Testis (tissue), 2 donors: ENCODE measurements around the gene SNAP25.

Experiments
- POLR2A ChIP-seq: fragments of 450-650 bp; IDR thresholded peaks from one replicate; pipeline ENCODE4 v1.6.1; 2017; ENCODE audit warnings: antibody characterized with exemption, mild to moderate bottlenecking, moderate library complexity
- TF ChIP-seq, protein P1 (sequence below), 3 experiments: fragments of 450-650 bp in 2 of 3; fragments of 200-600 bp in 1 of 3; sonication (generic) in 1 of 3; IDR thresholded peaks; one replicate each; pipeline ENCODE4 v1.5.1; 2016 to 2019; ENCODE audit warnings: antibody characterized with exemption in 3 of 3, mild to moderate bottlenecking in 2 of 3, moderate library complexity in 1 of 3

DNA sequence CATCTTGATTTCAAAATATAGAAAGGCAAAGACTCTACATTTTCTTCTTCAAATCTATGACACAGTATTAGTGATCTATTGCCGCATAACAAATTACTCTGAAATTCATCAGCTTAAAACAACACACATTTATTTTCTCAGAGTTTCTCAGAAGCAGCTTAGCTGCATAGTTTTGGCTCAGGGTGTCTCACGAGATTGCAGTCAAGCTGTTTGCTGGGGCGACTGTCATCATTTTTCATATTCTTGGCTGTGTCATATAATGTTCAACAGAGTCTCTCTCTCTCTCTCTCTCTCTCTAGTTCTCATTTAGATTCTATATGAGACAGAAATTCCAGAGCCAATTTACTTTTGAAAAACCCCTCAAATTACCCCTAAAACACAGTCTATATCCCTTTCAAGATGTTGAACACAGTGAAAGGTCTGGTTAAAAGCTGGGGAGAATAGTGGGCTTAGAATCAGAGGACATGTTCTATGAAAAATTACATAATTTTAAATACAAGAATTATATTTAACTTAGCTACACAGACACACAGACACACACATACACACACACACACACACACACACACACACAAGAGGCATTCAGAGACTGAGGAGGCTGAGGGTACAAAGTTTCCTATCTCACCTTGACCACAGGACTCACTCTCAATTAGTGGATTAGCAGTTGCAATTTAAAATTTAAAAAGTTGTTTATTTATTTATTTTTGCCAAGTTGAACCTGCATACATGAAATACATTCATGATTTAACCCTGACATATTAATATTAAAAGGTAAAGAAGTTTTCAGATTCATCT lies 128.7 kb downstream of the SNAP25 start:
- TF ChIP-seq, protein P1, sequence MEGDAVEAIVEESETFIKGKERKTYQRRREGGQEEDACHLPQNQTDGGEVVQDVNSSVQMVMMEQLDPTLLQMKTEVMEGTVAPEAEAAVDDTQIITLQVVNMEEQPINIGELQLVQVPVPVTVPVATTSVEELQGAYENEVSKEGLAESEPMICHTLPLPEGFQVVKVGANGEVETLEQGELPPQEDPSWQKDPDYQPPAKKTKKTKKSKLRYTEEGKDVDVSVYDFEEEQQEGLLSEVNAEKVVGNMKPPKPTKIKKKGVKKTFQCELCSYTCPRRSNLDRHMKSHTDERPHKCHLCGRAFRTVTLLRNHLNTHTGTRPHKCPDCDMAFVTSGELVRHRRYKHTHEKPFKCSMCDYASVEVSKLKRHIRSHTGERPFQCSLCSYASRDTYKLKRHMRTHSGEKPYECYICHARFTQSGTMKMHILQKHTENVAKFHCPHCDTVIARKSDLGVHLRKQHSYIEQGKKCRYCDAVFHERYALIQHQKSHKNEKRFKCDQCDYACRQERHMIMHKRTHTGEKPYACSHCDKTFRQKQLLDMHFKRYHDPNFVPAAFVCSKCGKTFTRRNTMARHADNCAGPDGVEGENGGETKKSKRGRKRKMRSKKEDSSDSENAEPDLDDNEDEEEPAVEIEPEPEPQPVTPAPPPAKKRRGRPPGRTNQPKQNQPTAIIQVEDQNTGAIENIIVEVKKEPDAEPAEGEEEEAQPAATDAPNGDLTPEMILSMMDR (IDR thresholded peaks at IDR 0.05), result no peak
- no peak for TF ChIP-seq POLR2A
